Caco-2 (cell line): ENCODE results near the gene CDK5R1. TPM values are rescaled to one million over a fixed set of nuclear protein-coding genes. Genes with fewer than 3 reads are reported as not detected.
A peak's percentile ranks its signal among the peaks of the same experiment; 100 is the strongest.

Experiments
- BruUV-seq: library from RNA; stranded (reverse); fragments of 400-500 nt; replicated peaks from 2 replicates; lab custom pipeline; 2021; lab: Mats Ljungman, UMichigan
- CTCF ChIA-PET: fragments of 300-600 bp; sonication (Branson Sonifier 250); formaldehyde crosslinking; loops from one replicate; lab custom pipeline; 2022; ENCODE audit warnings: antibody characterized with exemption; lab: Charles Lee
- POLR2A ChIA-PET: fragments of 300-600 bp; sonication (Branson Sonifier 250); formaldehyde crosslinking; loops from one replicate; lab custom pipeline; 2022; ENCODE audit warnings: antibody characterized with exemption; lab: Charles Lee
- DNase-seq, 2 experiments: peaks; one replicate each; pipeline versions ENCODE4 v3.0.0 to v3.0.0-alpha.2; 2020 to 2022
- H3K27me3 ChIP-seq: replicated peaks from 2 replicates; pipeline ENCODE4 v1.6.0; 2011; ENCODE audit warnings: low read length; ENCODE audit not compliant: control insufficient read depth, insufficient read depth
- H3K36me3 ChIP-seq: 2 replicates; pipeline ENCODE4 v1.5.1; 2011; ENCODE audit warnings: low read length; ENCODE audit not compliant: control insufficient read depth, insufficient read depth
- H3K4me1 ChIP-seq: fragments of 250-450 bp; sonication (Bioruptor Pico); 2 replicates; pipeline ENCODE4 v1.5.1; 2020; ENCODE audit warnings: mild to moderate bottlenecking
- H3K4me3 ChIP-seq: 2 replicates; pipeline ENCODE4 v1.5.1; 2011; ENCODE audit warnings: low read depth, mild to moderate bottlenecking, control low read depth, low read length
- H3K9me3 ChIP-seq: fragments of 250-450 bp; sonication (Bioruptor Pico); 2 replicates; pipeline ENCODE4 v1.5.1; 2020; ENCODE audit warnings: mild to moderate bottlenecking, moderate library complexity
- H3K27ac Mint-ChIP-seq: one replicate; pipeline ENCODE4 v1.8.0; 2022; ENCODE audit warnings: mixed read lengths; ENCODE audit not compliant: unreplicated experiment
- H3K27me3 Mint-ChIP-seq: one replicate; pipeline ENCODE4 v1.8.0; 2022; ENCODE audit warnings: mixed read lengths; ENCODE audit not compliant: insufficient read depth, unreplicated experiment
- H3K36me3 Mint-ChIP-seq: one replicate; pipeline ENCODE4 v1.8.0; 2022; ENCODE audit warnings: mild to moderate bottlenecking, mixed read lengths; ENCODE audit not compliant: insufficient read depth, unreplicated experiment
- H3K4me1 Mint-ChIP-seq: one replicate; pipeline ENCODE4 v1.8.0; 2022; ENCODE audit warnings: low read depth, mixed read lengths; ENCODE audit not compliant: unreplicated experiment
- H3K4me3 Mint-ChIP-seq: one replicate; pipeline ENCODE4 v1.8.0; 2022; ENCODE audit warnings: mild to moderate bottlenecking, moderate library complexity, mixed read lengths; ENCODE audit not compliant: unreplicated experiment
- H3K9me3 Mint-ChIP-seq: one replicate; pipeline ENCODE4 v1.8.0; 2022; ENCODE audit warnings: mixed read lengths; ENCODE audit not compliant: unreplicated experiment
- CTCF ChIP-seq, 2 experiments: fragments of 200-600 bp in 1 of 2; IDR thresholded peaks; 1 replicate in 1 of 2; 2 replicates in 1 of 2; pipeline versions ENCODE4 v1.5.1 to v1.8.0; 2011 to 2022; ENCODE audit warnings: antibody characterized with exemption in 1 of 2, control low read depth in 1 of 2, inconsistent platforms in 1 of 2, low read depth in 1 of 2, low read length in 1 of 2, mild to moderate bottlenecking in 1 of 2, moderate library complexity in 1 of 2; ENCODE audit not compliant: insufficient read depth in 1 of 2, severe bottlenecking in 1 of 2, unreplicated experiment in 1 of 2
- intact Hi-C: fragments of 100-400 bp; cut with micrococcal nuclease; formaldehyde crosslinking; loops from one replicate; pipeline ENCODE4 v1.10.0; 2022; ENCODE audit not compliant: unreplicated experiment
- total RNA-seq: library from RNA; stranded (reverse); gene quantifications from 2 replicates; pipeline ENCODE4 v1.2.3, GENCODE V29; 2022

The CDK5R1 gene
- total RNA-seq, 1 experiment from 2014 or later, result 6.6 TPM

- Histone ChIP-seq H3K27me3 (no peaks in the 10 kb centered on the region), H3K9me3 (no peaks in the 10 kb centered on the region), H3K4me3 (peak overlapping the region; percentile 93), H3K4me1 (peaks cover 20% of the 10 kb centered on the region), H3K36me3 (no peaks in the 10 kb centered on the region)
- Mint-ChIP-seq H3K27ac (peak overlapping the region; percentile 37), H3K9me3 (no peaks in the 10 kb centered on the region), H3K4me3 (peak overlapping the region; percentile 75), H3K27me3 (no peaks in the 10 kb centered on the region), H3K4me1 (peaks cover 22% of the 10 kb centered on the region), H3K36me3 (peaks cover 45% of the 10 kb centered on the region)
- no TSS peak for BruUV-seq
- intact Hi-C loops, result loop anchor here (5.0 kb wide), 3 partner anchors 47 to 192 kb away; partner anchors contain the start of gene ZNF207
- no peak for TF ChIP-seq CTCF (IDR thresholded peaks at IDR 0.05; ENCODE audit: insufficient read depth in 1 of 2, low read depth in 1 of 2, low read length in 1 of 2, severe bottlenecking in 1 of 2, unreplicated experiment in 1 of 2)
- ChIA-PET POLR2A (interaction anchor here (0.6 to 1.5 kb wide), 6 partner anchors 28 to 238 kb away, joined by 3 to 18 read pairs (median 4); partner anchors contain the start of gene CDK5R1), CTCF (interaction anchor here (0.5 to 1.8 kb wide), 22 partner anchors 12 to 554 kb away, joined by 3 to 14 read pairs (median 4); partner anchors contain the start of gene CDK5R1)
- DNase-seq, result no peak
Observed at GRCh38 chr17:32443827-32444300, 42.9 kb upstream of the CDK5R1 start.

GRCh38 chr17:32444301-32445073, 42.3 kb upstream of the CDK5R1 start, which contains the start of gene PSMD11:
Gene PSMD11, plus strand, starts transcription at chr17:32444510. Its CDS starts 14 bp downstream, at chr17:32444524.
- POLR2A ChIA-PET, result interaction anchor here (0.6 to 1.5 kb wide), 9 partner anchors 14 to 239 kb away, joined by 3 to 18 read pairs (median 4); partner anchors contain the start of gene CDK5R1
- CTCF ChIA-PET, result interaction anchor here (0.7 to 1.8 kb wide), 22 partner anchors 12 to 554 kb away, joined by 3 to 14 read pairs (median 4); partner anchors contain the start of gene CDK5R1
- Mint-ChIP-seq H3K4me3 (peak within 1 kb of the TSS; percentile 75), H3K4me1 (peaks cover 22% of the 10 kb centered on the region), H3K27me3 (no peaks in the 10 kb centered on the region), H3K9me3 (no peaks in the 10 kb centered on the region), H3K27ac (peak within 1 kb of the TSS; percentile 37), H3K36me3 (peaks cover 51% of the 10 kb centered on the region)
- intact Hi-C loops, result loop anchor here (5.0 kb wide), 3 partner anchors 47 to 192 kb away; partner anchors contain the start of gene ZNF207
- peak; percentile 99 for DNase-seq
- peaks cover 20% of the 10 kb centered on the region for H3K4me1 ChIP-seq
- TSS peak; percentile 92 for BruUV-seq
- peak within 1 kb of the TSS; percentile 93 for H3K4me3 ChIP-seq
- H3K27me3 ChIP-seq, result no peaks in the 10 kb centered on the region
- H3K9me3 ChIP-seq, result no peaks in the 10 kb centered on the region
- TF ChIP-seq CTCF (IDR thresholded peaks at IDR 0.05; ENCODE audit: insufficient read depth in 1 of 2, low read depth in 1 of 2, low read length in 1 of 2, severe bottlenecking in 1 of 2, unreplicated experiment in 1 of 2), result peak; percentile 95 to 98
- H3K36me3 ChIP-seq, result no peaks in the 10 kb centered on the region; the same call in 1 of the 2 replicates

DNA sequence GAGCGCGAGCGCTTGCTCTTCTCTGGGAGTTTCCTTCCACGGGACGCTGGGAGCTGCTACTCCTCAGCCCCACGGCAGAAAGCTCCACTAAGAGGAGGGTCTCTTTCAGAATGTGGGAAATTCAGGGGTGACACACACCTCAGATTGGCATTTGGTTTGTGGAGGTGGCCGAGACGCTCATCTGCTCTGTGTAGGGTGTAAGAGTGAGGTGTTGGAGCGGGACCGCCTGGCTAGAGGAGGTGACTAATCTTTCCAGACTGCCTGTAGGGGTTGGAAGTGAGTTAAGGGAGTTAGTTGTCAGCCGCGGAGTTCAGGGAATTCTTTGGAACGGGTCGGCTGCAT, 41.7 kb upstream of the CDK5R1 start:
- peak; percentile 55 to 59 for DNase-seq
- CTCF ChIA-PET, result interaction anchor here (1.1 to 1.8 kb wide), 4 partner anchors 44 to 192 kb away, joined by 3 to 7 read pairs (median 5); no protein-coding TSS in a partner anchor
- H3K9me3 Mint-ChIP-seq, result no peaks in the 10 kb centered on the region

More for the DNA sequence above, 41.7 kb upstream of the CDK5R1 start:
- BruUV-seq, result no TSS peak
- Mint-ChIP-seq H3K27ac (peak overlapping the region; percentile 37), H3K36me3 (peaks cover 56% of the 10 kb centered on the region), H3K4me3 (peak overlapping the region; percentile 75), H3K4me1 (peaks cover 22% of the 10 kb centered on the region), H3K27me3 (no peaks in the 10 kb centered on the region)
- intact Hi-C loops, result no loop called here
- H3K9me3 ChIP-seq, result no peaks in the 10 kb centered on the region
- peaks cover 20% of the 10 kb centered on the region for H3K4me1 ChIP-seq
- no peaks in the 10 kb centered on the region; the same call in 1 of the 2 replicates for H3K36me3 ChIP-seq
- no peak for TF ChIP-seq CTCF (IDR thresholded peaks at IDR 0.05; ENCODE audit: insufficient read depth in 1 of 2, low read depth in 1 of 2, low read length in 1 of 2, severe bottlenecking in 1 of 2, unreplicated experiment in 1 of 2)
- H3K27me3 ChIP-seq, result no peaks in the 10 kb centered on the region
- H3K4me3 ChIP-seq, result peak overlapping the region; percentile 93
- POLR2A ChIA-PET, result interaction anchor here (0.6 to 1.5 kb wide), 6 partner anchors 13 to 103 kb away, joined by 3 to 18 read pairs (median 4); partner anchors contain the start of gene CDK5R1
